Testis (tissue), 2 donors: ENCODE measurements around the gene B3GAT2.

Experiments used
- CTCF ChIP-seq, 3 experiments: fragments of 450-650 bp in 2 of 3; fragments of 200-600 bp in 1 of 3; sonication (generic) in 1 of 3; IDR thresholded peaks; one replicate each; pipeline ENCODE4 v1.5.1; 2016 to 2019; ENCODE audit warnings: antibody characterized with exemption in 3 of 3, mild to moderate bottlenecking in 2 of 3, moderate library complexity in 1 of 3
- POLR2A ChIP-seq: fragments of 450-650 bp; IDR thresholded peaks from one replicate; pipeline ENCODE4 v1.6.1; 2017; ENCODE audit warnings: antibody characterized with exemption, mild to moderate bottlenecking, moderate library complexity

GRCh38 chr6:70823651-70824050 lies 133.2 kb downstream of the B3GAT2 start:
- no peak for TF ChIP-seq CTCF (IDR thresholded peaks at IDR 0.05)
- no peak for TF ChIP-seq POLR2A
